TTC549 (cell line): ENCODE results near the gene NBPF15.
"Not testable (repeated sequence)": the region's sequence is repeated elsewhere in the genome, so short reads cannot be mapped to it uniquely, and the experiment has no call there.

ENCODE experiments used
- FAIRE-seq: peaks from 2 replicates; lab custom pipeline; 2012; peaks lifted over from hg19 to GRCh38; lab: Jason Lieb, UNC

Gene NBPF15

GRCh38 chr1:144461136-144461759, at the start of gene NBPF15:
Gene NBPF15 (minus strand): TSS chr1:144461669. CDS start chr1:144440003, 21,666 bp downstream.
- FAIRE-seq = not testable (repeated sequence)

- not testable (repeated sequence) for FAIRE-seq
Measured at GRCh38 chr1:144496429-144496828, 35.0 kb upstream of the NBPF15 start.

- FAIRE-seq = not testable (repeated sequence)
Measured at GRCh38 chr1:144494130-144494529, 32.7 kb upstream of the NBPF15 start.

- FAIRE-seq = not testable (repeated sequence)
Measured at GRCh38 chr1:144490394-144490793, 28.9 kb upstream of the NBPF15 start.

- FAIRE-seq = not testable (repeated sequence)
Measured at GRCh38 chr1:144487002-144487401, 25.5 kb upstream of the NBPF15 start.

- FAIRE-seq = peak; percentile 83
Measured at GRCh38 chr1:144485048-144485993, 23.9 kb upstream of the NBPF15 start.

GRCh38 chr1:144473897-144474296, 12.4 kb upstream of the NBPF15 start:
- FAIRE-seq = not testable (repeated sequence)

GRCh38 chr1:144471434-144471833, 10.0 kb upstream of the NBPF15 start:
- FAIRE-seq = not testable (repeated sequence)

GRCh38 chr1:144461778-144462177, 309 bp upstream of the NBPF15 start:
- not testable (repeated sequence) for FAIRE-seq

GRCh38 chr1:144460686-144461085, 783 bp downstream of the NBPF15 start:
- not testable (repeated sequence) for FAIRE-seq

GRCh38 chr1:144442402-144442801, 19.1 kb downstream of the NBPF15 start:
- not testable (repeated sequence) for FAIRE-seq

GRCh38 chr1:144439737-144440136, 21.7 kb downstream of the NBPF15 start:
- FAIRE-seq = not testable (repeated sequence)

GRCh38 chr1:144418891-144419694, 42.4 kb downstream of the NBPF15 start:
- FAIRE-seq = not testable (repeated sequence)

GRCh38 chr1:144413404-144414118, 47.9 kb downstream of the NBPF15 start:
- FAIRE-seq = not testable (repeated sequence)

GRCh38 chr1:144412491-144413403, 48.7 kb downstream of the NBPF15 start:
- FAIRE-seq = not testable (repeated sequence)

- not testable (repeated sequence) for FAIRE-seq
Measured at GRCh38 chr1:144412068-144412471, 49.4 kb downstream of the NBPF15 start.

- FAIRE-seq = not testable (repeated sequence)
Measured at GRCh38 chr1:144402807-144403206, 58.7 kb downstream of the NBPF15 start.

GRCh38 chr1:144371651-144372050, 89.8 kb downstream of the NBPF15 start:
- not testable (repeated sequence) for FAIRE-seq
